ENCODE measurements around the gene INPP5A. TPM values are rescaled to one million over a fixed set of nuclear protein-coding genes. Genes with fewer than 3 reads are reported as not detected.
A peak's percentile ranks its signal among the peaks of the same experiment; 100 is the strongest.

Gene INPP5A
- total RNA-seq, 2 donors from 2014 or later, result 20.7 to 26.7 TPM

- H3K27me3 ChIP-seq (ENCODE audit: control insufficient read depth, insufficient read depth, low read length, poor library complexity, severe bottlenecking), result no peaks in the 10 kb centered on the region
- Mint-ChIP-seq H3K4me3 (no peak overlapping the region), H3K4me1 (peaks cover 2% of the 10 kb centered on the region), H3K36me3 (ENCODE audit: low read depth) (no peaks in the 10 kb centered on the region), H3K9me3 (no peaks in the 10 kb centered on the region), H3K27ac (no peak overlapping the region), H3K27me3 (ENCODE audit: insufficient read depth) (no peaks in the 10 kb centered on the region)
- H3K4me3 ChIP-seq (ENCODE audit: low read length), result no peak overlapping the region
- WGBS, 2 experiments (ENCODE audit: insufficient coverage in 1 of 2, insufficient read length in 1 of 2), result 94 to 100% methylated on average over 3 to 12 of the region's 12 CpGs
- H3K36me3 ChIP-seq (ENCODE audit: control insufficient read depth, insufficient read depth, low read length), result no peaks in the 10 kb centered on the region
- no peak overlapping the region for H3K9ac ChIP-seq (ENCODE audit: extremely low read depth, low read length, poor library complexity, severe bottlenecking)
- TF ChIP-seq, protein P1, sequence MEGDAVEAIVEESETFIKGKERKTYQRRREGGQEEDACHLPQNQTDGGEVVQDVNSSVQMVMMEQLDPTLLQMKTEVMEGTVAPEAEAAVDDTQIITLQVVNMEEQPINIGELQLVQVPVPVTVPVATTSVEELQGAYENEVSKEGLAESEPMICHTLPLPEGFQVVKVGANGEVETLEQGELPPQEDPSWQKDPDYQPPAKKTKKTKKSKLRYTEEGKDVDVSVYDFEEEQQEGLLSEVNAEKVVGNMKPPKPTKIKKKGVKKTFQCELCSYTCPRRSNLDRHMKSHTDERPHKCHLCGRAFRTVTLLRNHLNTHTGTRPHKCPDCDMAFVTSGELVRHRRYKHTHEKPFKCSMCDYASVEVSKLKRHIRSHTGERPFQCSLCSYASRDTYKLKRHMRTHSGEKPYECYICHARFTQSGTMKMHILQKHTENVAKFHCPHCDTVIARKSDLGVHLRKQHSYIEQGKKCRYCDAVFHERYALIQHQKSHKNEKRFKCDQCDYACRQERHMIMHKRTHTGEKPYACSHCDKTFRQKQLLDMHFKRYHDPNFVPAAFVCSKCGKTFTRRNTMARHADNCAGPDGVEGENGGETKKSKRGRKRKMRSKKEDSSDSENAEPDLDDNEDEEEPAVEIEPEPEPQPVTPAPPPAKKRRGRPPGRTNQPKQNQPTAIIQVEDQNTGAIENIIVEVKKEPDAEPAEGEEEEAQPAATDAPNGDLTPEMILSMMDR (conservative IDR thresholded peaks at IDR 0.05), result no peak
- no peak overlapping the region for H3K27ac ChIP-seq (ENCODE audit: low read depth, low read length)
- DNase-seq, result no peak
- no peaks in the 10 kb centered on the region for H3K4me1 ChIP-seq (ENCODE audit: control insufficient read depth, insufficient read depth, low read length)
- no peaks in the 10 kb centered on the region for H3K9me3 ChIP-seq (ENCODE audit: control insufficient read depth, low read length)
Measured at GRCh38 chr10:132654121-132654571, 116.6 kb downstream of the INPP5A start.

DNA sequence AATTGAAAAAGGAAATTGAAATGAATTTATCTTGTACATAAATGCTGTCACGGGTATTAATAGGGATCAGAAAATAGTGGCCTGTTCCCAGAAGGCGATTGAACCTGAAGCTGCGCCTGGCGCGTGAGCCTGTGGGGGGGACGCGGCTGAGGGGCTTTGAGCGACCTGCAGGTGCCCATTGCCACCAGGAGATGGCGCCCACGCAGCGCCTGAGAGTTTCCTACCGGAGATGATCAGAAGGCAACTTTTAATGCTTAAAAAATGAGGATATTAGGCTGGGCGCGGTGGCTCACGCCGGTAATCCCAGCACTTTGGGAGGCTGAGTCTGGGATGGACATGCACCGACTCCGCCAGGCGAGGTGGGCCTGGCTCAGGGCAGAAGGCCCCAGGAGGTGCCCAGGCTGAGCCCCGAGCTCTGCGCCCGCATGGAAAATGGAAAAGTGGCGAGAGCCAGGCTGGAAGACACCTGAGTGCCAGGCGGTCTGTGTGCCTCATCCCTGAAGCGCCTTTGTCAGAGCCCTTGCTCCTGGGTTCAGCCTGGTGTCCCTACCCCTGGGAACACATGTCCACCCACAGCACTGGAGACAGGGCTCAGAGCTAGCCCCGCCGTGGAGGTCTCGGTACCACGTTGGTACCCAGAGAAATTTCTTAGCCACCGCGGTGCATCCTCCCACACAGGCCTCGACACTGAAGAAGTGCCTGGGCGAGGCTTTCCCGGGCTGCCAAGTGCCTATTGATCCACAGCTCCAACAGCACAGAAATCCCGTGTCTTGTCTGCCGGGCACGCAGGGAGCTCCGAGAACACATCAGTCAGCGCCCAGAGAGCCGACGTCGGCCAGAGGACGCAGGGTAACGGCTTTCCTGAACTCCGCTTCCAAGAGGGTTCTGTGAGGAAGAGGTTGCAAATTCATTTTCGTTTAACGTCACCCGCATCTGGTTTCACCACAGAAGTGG lies 117.4 kb downstream of the INPP5A start:
- Mint-ChIP-seq H3K27ac (no peak overlapping the region), H3K36me3 (ENCODE audit: low read depth) (peaks cover 2% of the 10 kb centered on the region), H3K4me3 (no peak overlapping the region), H3K4me1 (peaks cover 2% of the 10 kb centered on the region), H3K9me3 (no peaks in the 10 kb centered on the region), H3K27me3 (ENCODE audit: insufficient read depth) (no peaks in the 10 kb centered on the region)
- 69 to 74% methylated on average over 36 to 48 of the region's 48 CpGs for WGBS, 2 experiments (ENCODE audit: insufficient coverage in 1 of 2, insufficient read length in 1 of 2)
- no peaks in the 10 kb centered on the region for H3K9me3 ChIP-seq (ENCODE audit: control insufficient read depth, low read length)
- peaks cover 5% of the 10 kb centered on the region for H3K36me3 ChIP-seq (ENCODE audit: control insufficient read depth, insufficient read depth, low read length)
- H3K27me3 ChIP-seq (ENCODE audit: control insufficient read depth, insufficient read depth, low read length, poor library complexity, severe bottlenecking), result no peaks in the 10 kb centered on the region
- peak; percentile 91 for DNase-seq
- TF ChIP-seq, protein P1 (conservative IDR thresholded peaks at IDR 0.05), result peak; percentile 96
- no peak overlapping the region for H3K4me3 ChIP-seq (ENCODE audit: low read length)
- no peaks in the 10 kb centered on the region for H3K4me1 ChIP-seq (ENCODE audit: control insufficient read depth, insufficient read depth, low read length)
- no peak overlapping the region for H3K9ac ChIP-seq (ENCODE audit: extremely low read depth, low read length, poor library complexity, severe bottlenecking)
- H3K27ac ChIP-seq (ENCODE audit: low read depth, low read length), result no peak overlapping the region

- H3K36me3 ChIP-seq (ENCODE audit: control insufficient read depth, insufficient read depth, low read length), result peaks cover 5% of the 10 kb centered on the region
- no peak overlapping the region for H3K9ac ChIP-seq (ENCODE audit: extremely low read depth, low read length, poor library complexity, severe bottlenecking)
- no peak for DNase-seq
- no peaks in the 10 kb centered on the region for H3K9me3 ChIP-seq (ENCODE audit: control insufficient read depth, low read length)
- no peak overlapping the region for H3K4me3 ChIP-seq (ENCODE audit: low read length)
- H3K4me1 ChIP-seq (ENCODE audit: control insufficient read depth, insufficient read depth, low read length), result no peaks in the 10 kb centered on the region
- Mint-ChIP-seq H3K4me3 (no peak overlapping the region), H3K36me3 (ENCODE audit: low read depth) (peaks cover 7% of the 10 kb centered on the region), H3K4me1 (peaks cover 2% of the 10 kb centered on the region), H3K27me3 (ENCODE audit: insufficient read depth) (no peaks in the 10 kb centered on the region), H3K27ac (no peak overlapping the region), H3K9me3 (no peaks in the 10 kb centered on the region)
- no peak overlapping the region for H3K27ac ChIP-seq (ENCODE audit: low read depth, low read length)
- no peaks in the 10 kb centered on the region for H3K27me3 ChIP-seq (ENCODE audit: control insufficient read depth, insufficient read depth, low read length, poor library complexity, severe bottlenecking)
- 86 to 93% methylated on average over 4 to 8 of the region's 8 CpGs for WGBS, 2 experiments (ENCODE audit: insufficient coverage in 1 of 2, insufficient read length in 1 of 2)
- TF ChIP-seq, protein P1 (conservative IDR thresholded peaks at IDR 0.05), result no peak
Measured at GRCh38 chr10:132655735-132656134, 118.1 kb downstream of the INPP5A start.
